ENCODE results near the gene QPCT.

DNA sequence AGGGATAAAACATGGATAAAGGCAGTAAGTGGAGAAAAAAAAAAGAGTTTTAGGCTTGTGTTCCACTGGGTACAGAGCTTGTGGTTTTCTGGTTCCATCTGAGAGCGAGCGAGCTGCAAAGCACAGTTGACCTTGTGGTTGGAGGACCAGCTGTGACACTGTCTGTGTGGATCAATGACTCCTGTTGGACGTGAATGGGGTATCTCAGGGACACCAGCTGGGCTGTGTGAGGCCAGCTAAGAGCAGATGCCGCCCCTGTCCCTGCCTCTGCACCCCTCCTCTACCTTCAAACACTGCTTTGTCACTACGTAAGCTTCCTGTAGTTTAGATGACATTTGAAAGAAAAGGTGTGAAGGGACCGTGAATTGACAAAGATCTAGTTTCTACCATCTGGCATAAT lies 67.8 kb downstream of the QPCT start:
- no peak for TF ChIP-seq EZH2 (IDR thresholded peaks at IDR 0.05; ENCODE audit: insufficient read depth, poor library complexity, severe bottlenecking)
- TF ChIP-seq EZH2phosphoT487 (IDR thresholded peaks at IDR 0.05; ENCODE audit: insufficient read depth, low read depth): no peak

Data from GM23248 (cell line).